GM21515 (cell line): ENCODE data around the gene ARID5B.
A peak's percentile ranks its signal among the peaks of the same experiment; 100 is the strongest.

ENCODE experiments used
- ATAC-seq: cut with Tn5 transposase; IDR thresholded peaks from one replicate; pipeline ENCODE4 v1.9.1; 2021; ENCODE audit not compliant: unreplicated experiment

ARID5B gene

GRCh38 chr10:61986382-61986781 lies 84.9 kb downstream of the ARID5B start:
- ATAC-seq: no peak

DNA sequence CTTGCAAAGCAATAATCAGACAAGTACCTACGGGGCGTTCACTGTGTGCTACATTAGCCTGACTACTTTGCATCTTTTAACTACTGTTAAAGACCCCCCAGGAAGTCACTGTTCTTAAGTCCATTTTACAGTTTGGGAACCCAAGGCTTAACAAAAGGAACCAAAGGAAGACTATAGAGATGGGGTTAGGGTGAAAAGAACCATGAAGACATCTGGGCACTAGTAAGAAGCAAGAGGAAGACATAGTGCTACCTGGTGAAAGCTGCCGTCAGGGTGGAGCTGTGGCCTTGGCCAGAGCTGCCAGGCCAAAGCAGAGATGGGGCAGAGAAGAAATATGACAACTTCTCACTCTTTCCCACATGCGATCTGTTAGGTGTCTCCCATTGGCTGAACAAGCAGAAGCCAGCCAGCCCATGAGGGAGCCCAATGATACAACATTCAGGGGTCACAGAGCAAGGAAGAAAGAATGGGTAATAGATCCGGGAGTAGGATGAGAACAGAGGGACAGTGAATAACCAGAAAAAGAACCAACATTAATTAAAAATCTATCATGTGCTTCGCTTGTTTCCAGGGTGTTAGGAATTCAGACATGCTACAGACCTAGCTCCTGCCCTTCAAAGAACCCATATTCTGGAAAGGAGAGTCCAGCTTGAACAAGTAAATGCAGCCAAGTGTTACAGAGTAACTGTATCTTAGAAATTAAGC lies 85.4 kb downstream of the ARID5B start:
- ATAC-seq: no peak

GRCh38 chr10:61987537-61987936 lies 86.0 kb downstream of the ARID5B start:
- ATAC-seq: peak; percentile 22

- ATAC-seq: peak; percentile 97
Observed at GRCh38 chr10:61987951-61988379, 86.5 kb downstream of the ARID5B start.

DNA sequence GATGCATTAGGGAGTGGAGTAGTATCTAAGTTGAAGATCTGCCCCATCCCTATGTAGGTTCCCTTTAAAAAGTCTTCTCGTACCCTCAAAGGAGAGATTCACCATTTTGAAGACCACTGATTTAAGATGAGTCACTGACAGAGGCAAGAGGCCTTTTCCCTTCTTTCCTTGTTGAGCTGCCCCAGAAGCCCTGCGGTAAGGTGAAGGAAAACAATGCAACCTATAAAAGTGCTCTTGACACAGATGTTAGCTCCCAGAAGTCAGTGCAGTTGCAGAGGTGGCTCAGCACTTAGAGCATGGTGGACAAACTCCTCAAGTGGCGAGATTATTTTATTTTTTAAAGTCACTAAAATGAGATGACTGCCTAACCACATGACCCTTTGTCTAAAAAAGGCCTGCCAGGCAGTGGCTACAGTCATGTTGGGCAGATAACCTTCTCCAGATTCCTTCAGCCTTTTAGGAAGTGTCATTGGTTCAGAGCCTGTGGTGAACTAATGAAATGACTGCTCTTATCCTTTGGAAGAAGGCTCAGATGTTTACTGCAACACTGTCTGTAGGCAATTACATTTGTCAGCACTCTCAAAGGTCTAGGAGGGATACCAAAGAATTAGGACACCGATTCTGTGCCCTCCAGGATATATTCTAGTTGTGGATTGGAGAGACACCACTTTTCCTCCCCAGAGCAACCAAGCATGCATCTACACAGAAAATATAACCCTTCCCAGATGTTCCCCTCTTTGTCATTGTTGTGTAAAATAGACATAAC lies 88.7 kb downstream of the ARID5B start:
- ATAC-seq: no peak

GRCh38 chr10:61990761-61991135 lies 89.2 kb downstream of the ARID5B start:
- no peak for ATAC-seq

- no peak for ATAC-seq
Observed at GRCh38 chr10:61991166-61991565, 89.7 kb downstream of the ARID5B start.

GRCh38 chr10:61992059-61992460 lies 90.6 kb downstream of the ARID5B start:
- no peak for ATAC-seq

DNA sequence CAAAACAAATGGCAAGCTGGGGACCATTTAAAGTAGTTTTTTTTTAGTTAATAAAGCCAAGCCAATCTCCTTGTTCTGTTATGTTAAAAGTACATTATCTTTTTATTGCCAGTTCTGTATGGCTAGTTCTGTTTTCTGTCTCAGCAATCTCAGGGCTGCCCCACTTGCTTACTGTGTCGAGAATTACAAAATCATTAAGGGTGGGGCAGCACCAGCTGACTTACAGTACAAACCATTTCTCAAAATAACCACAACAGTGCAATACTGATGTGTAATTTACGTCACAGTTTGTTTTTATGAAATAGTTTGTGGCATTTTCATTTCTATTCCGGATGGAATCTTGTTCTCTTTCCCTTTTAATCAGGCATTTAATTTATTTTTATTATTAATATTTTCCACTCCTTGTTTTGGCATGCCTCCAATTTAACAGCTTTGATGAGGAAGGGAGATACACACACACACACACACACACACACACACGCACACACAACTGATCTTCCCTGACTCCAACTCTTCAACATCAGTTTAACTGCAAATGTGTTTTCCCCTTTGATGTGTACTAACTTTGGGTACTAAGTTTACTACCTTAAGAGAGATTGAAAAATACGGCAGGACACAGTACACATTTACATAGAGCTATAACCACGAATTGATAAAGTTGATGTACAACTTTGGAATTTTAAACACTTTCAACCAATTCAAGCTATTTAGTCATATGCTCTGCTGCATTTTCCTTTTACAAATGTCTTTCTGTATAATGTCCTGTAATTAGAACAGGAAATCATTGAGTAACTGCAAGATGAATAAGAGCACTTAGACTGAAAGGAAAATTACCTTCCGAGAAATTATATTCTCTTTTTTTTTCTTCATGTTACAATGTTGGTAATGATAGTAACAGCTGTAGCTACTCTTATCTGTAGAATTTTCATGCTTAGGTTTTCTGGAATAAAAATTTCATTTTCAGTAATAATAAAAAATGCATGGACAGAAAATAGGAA lies 91.5 kb downstream of the ARID5B start:
- peak; percentile 35 for ATAC-seq

DNA sequence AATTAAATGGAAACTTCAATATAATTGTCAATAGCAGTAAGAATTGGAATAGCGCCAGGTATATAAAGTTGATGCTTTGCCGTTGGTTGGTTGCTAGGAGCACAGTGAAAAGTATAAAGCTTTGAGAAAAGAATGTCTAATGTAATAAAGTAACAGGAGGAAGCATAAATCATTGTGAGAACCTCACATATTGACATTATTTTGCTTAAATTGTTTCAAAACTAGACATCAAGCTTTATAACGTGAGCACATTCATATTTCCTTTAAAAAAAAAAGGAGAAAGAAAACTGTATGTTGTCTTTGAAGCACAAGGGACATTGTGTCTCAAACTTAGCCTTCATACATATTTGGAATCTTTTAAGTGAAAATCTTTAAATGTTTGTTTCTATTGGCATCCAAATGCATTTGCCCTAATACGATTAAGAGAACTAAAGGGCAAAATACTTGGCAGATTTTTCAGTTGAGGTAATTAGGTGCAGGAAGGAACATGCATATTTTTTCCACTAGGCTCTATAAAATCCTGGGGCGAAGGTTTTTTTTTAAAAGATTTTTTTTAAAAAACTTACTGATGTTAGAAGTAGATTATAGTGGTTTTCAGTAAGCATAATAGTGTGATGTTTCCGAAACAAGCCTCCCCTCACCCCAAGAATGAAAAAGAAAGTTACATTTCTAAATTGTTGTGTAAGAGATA lies 92.4 kb downstream of the ARID5B start:
- ATAC-seq: no peak

- ATAC-seq: no peak
Observed at GRCh38 chr10:61994405-61995219, 93.1 kb downstream of the ARID5B start.

- no peak for ATAC-seq
Observed at GRCh38 chr10:61995220-61995503, 93.7 kb downstream of the ARID5B start.

DNA sequence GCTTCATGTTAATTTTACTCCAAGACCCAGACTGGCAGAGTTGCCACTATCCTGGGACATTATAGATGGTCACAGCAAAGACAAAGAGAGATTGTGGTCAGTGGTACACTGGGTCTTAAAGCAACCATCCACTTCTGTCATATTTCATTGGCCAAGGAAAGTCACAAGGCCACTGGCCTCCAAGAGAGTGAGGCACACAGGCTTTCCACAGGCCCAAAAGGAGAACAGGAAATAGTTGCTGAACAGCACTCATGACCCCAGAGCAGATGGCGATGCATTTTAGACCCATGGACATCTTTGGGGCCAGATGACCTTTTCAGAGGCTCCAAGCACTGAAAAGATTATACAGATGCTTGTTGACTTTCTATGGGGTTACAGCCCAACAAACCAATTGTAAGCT lies 97.4 kb downstream of the ARID5B start:
- ATAC-seq: no peak

GRCh38 chr10:62000037-62000603 lies 98.6 kb downstream of the ARID5B start:
- ATAC-seq: peak; percentile 84

DNA sequence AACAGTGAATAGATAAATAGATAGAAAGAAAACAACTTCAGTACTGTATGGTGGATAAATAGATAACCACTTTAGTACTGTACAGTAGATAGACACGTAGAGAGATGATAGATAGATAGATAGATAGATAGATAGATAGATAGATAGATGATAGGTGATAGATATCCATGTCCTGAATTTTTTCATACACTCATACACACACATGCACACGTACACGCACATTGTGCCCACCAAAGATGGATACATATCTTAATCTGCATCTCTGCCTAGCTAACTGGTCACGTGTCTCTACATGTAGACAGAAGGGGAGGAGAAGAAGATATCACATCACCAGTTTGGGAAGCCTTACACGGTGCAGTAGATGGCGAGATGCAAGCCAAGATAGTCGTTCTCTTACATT lies 99.2 kb downstream of the ARID5B start:
- peak; percentile 7 for ATAC-seq

DNA sequence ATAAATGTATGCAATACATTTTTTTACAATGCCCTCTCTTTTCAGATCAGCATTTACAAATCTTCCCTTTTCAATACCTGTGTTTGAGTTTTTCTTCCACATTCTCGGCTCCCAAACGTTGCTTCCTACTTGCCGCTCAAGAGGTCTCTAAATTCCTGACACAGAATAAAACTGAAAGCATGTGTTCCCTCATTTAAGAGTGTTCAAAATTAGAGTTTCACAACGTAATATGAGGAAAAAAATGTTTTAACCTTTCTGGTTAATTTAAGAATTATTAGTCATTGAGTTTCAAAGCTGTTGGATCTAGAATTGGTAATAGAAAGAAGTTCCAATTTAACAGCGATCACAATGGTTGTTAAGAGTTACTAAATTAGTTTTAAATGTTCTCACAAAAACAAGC lies 100.4 kb downstream of the ARID5B start:
- ATAC-seq: no peak

GRCh38 chr10:62002753-62003152 lies 101.3 kb downstream of the ARID5B start:
- no peak for ATAC-seq

DNA sequence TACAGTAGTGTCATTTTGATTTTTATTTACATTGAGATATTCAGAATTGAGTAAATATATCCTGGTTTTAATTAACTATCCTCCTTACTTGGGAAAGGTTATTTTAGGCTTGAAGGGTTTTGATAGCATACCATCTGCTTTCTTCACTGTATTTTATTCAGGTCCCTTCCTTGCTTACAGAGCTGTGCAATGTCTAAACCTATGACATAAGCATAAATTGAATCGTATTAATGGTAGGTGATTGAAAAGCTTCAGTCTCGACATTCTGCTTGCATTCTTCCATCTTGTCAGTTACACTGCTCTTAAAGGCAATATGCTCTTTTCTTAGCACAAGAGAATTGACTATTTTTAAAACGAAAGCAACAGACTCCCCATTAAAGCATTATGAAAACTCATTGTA lies 102.5 kb downstream of the ARID5B start:
- ATAC-seq: no peak

GRCh38 chr10:62005281-62005680 lies 103.8 kb downstream of the ARID5B start:
- no peak for ATAC-seq

GRCh38 chr10:62005687-62006086 lies 104.2 kb downstream of the ARID5B start:
- no peak for ATAC-seq
